NCI-H446 (cell line): ENCODE measurements around the gene S100PBP.

Experiments used
- DNase-seq, 2 experiments: peaks; one replicate each; lab custom pipeline; 2025; lab: John Stamatoyannopoulos, UW

The S100PBP gene

DNA sequence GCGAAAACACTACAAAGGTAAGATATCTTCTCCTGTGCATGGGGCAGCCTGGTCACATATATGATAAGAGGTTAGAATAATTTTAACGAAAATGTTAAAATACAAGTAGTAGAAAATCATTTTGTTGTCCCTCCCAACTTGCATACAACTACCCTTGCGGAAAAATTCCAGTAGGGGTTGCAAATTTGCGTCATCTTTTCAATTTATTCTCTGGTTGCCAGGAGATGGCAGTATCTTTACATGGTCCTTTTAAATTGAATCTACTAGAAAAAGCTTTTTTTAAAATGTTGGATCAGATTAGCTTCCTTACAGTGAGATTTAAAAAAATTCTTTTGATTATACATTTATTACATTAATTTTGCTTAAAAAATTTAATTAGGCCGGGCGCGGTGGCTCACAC lies 10.9 kb downstream of the S100PBP start:
- DNase-seq: no peak

DNA sequence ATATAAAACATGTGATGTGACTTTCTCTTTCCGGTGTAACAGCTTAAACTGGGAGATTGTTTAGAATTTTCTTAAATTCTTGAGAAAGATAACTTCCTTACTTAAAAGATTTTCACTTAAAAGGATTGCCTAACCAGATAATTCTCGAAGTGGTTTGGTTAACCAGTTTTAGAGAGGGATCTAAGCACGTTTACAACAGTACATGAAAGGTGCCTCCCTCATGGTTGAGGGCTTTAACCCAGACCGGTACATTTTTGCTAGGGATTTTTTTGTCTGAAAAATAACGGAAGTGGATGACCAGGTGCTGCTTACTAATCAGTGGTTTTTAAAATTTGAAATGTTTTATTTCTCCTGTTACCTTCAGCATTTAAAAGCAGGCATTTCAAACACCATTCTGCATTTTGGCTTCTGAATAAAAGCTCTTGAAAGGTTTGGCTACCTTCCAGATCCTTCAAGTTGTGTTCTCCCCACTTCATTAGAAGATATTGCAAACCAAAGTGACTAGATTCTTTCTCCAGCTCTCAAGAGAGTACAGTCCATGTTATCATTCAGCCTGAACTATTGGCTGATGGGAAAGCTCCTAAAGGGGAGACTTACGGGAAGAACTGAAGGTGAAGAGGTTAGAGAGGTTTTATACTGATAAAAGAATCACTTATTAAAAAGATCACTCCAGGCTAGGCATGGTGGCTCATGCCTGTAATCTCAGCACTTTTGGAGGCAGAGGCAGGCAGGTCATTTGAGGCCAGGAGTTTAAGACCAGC lies 12.8 kb downstream of the S100PBP start:
- DNase-seq: no peak

DNA sequence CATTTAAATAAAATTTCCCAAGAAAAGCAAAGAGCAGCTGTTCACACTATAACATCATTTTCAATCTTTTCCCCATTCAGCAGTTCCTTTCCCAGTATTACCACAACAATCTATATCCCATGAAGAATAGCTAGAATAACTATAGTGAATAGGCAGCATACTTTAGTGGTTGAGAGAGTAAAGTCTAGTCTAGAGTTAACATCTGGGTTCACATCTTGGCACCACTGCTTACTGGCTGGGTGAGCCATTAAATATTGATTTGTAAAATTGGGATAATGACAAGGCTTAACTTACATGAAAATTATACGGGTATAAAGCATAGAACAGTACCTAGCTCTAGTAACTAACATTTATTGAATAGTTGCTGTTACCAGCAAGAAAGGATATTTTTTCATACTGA lies 14.4 kb downstream of the S100PBP start:
- no peak for DNase-seq

DNA sequence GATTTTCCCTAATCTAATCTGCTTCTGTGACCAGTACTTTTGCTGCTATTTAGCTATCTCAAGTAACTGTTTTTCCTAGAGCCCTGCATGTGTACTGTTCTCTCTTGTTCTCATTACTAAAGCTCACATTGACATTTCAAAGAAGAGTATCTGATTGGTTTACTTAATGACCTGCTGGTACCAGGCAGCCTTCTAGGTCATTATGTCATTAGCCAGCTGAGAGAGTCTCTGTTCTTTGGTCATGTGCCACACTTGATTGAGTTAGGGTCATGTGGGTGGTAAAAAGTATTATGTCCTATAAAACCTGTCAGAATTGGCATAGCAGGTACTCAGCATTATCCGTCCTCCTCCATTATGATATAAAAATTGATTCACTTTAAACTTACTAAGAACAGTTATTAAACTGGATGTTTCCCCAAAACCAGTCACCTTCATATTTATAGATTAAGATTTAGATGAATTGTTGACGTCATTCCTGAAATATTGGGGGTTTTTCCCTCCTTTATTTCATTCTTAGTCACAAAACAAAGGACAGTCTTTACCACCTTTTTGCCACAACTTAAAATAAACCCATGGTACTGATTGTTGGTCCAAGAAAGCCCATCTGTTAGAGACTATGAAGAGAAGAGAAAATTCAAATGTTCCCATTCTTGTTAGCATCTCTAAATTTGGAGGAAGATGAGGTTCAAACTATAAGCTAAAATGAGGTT lies 31.1 kb downstream of the S100PBP start:
- DNase-seq: no peak

DNA sequence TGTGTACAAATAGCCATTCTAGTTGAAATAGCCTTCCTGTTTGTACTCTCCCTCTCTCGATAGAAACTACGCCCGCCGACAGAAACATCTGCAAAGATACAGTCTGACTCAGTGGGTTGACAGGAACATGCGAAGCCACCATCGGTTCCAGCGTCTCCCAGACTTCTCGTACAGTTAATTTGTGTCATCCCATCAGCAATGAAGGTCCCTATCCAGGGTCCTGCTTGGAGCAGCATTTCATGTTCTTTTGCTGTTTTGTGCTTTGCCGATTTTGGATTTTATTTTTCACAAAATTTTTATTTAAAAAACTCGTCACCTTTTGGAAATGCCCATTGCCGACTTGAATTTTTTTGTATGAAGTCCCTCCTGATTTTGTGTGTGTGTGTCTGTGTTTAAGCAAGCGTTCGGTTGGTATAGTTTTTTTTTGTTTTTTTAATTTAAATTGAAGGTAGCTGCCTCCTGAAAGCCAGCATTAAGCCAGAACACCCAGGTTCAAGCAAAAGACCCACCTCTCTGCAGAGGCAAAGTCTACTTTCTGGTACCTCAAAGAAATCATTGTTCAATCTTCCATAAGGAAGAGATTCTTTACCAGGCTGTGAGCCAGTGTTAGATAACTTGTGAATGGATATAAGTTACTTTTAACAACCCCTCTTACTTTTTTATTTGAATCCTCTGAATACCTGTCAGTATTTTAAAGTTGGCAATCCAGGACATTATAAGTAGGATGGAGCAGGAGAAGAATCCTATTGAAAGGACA lies 38.6 kb downstream of the S100PBP start:
- DNase-seq: no peak

DNA sequence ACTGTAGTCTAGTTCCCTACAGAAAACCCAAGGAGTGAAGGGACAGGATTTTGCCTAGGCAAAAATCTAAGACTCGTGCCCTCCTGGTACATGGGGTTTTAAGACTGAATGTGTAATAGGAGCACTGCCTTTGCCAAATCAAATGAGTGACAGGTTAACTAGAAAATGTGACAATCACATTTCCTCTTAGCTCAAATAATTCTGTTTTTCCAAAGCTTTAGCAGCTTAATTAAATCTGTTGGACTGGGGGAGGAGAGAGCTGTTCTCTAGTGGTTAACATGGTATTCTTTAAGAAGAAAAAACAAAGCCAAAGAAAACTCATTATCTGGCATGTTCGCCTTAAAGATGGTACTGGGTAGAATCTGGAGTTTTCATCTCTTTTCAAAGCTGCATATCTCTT lies 40.7 kb downstream of the S100PBP start:
- no peak for DNase-seq

DNA sequence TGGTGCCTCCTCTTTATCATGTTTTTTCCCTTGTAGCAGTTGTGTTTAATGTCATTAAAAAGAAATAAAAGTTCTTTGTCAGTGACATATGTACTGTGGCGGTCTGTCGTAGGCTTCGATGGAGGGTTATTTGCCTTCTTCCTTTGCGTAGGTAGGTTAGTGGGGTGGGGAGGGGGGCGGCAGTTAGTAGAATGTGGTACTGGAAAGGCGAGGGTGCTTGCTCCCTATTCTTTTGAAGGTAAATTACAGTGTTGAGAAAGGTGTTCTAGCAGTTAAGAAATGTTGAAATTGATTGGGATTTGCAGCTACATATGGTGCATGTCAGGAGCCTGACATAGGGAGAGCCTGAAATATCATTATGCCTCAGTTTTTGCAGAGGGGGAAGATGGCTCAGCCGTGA lies 41.3 kb downstream of the S100PBP start:
- DNase-seq: no peak

DNA sequence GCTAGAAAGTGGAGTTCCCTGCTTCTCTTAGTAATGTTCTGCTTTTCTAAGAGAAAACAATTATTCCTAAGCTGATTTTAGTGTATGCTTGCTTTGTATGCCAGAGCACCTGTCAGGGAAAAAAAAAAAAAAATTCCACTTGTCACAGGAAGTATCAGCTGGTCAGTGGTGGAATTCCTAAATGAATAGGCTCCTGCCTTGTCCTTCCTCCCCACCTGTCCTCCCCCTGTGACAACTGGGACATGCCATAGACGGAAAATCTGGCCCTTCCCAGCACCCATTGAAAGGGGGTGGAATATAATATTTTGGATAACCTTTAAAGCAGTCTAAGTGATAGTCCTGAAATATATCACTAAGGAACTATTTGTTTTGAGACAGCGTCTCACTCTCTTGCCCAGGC lies 42.5 kb downstream of the S100PBP start:
- DNase-seq: no peak

DNA sequence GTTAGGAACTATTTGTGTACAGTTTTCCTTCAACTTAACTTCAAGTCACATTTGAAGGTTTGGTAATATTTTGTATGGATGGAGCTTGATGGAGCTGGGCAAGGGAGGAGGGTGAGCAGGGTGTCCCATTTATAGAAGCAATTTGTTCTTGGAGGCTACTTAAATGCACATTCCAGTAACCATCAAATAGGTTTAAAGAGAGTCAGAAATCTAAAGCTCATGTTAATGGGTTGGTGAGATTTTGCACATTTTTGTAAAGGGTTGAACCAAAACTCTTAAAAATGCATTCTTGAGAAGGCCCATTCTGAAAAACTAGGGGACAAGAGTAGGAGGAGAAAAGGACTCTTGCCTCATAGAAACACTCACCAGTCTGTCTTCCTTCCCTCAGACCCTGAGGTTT lies 43.1 kb downstream of the S100PBP start:
- no peak for DNase-seq

DNA sequence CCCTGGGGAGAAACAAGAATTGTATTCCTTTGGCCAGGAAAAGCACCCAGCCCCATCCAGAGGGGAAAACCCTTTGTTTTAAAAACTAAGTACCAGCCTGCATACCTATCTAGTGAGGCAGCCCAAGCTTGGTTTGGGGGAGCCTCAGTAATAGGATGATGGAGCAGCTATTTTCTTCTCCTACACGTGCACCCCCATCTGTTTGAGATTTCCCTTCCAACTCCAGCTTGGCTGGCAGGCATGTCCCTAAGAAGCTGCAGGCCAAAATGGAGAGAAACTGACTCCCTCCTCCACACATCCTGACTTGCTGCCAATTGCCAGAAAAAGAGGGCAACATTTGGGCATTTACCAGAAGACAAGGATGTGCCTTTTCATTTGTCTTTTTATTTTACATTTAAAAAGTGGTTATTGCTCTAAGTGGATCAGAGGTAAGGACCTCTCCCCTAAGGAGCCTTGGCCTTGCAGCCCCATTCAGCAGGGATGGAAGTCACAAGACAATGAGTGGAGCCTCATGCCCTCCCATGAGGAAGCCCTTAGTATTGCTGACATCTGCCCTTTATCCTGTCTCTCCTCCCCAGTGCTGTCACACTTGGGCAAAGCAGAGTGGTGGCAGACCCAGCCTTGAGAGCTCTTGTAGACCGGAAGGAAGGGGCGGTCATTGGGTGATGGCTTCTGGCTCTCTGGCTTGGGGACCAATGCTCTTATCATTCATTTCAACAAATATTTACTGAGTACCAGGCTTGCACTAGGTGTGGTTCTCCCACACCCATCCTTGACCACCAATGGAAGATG lies 44.6 kb downstream of the S100PBP start:
- peak; percentile 32 to 81 for DNase-seq

DNA sequence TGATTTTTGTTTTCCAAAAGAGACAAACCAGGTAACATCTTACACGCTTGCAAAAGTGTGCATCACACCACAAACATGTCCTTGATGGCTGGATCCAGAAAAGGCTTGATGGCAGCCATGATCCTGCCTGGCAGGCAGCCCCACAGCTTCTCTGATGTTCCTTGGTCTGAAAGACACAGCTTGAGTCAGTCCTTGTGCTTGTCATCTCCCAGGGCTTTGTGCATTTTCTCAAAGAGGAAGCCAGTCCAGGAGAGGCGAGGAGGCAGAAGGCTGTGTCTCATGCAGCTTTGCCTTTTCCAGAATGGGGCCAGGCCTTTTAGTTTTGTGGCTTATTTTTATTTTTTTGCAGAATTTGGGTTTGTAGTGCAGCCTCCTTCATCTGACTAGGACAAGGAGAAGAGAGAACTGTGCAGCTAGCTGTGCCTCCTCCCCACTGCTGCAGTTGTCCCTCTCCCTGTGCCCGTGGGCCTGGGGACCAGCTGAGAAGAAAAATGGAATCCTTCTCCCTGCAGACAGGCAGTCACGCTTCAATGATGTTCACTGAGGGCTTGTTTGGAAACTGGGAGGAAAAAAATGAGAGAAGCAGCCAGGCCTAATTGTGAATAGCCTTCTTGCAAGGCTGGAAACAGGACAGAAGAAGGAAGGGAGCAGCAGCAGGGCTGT lies 45.9 kb downstream of the S100PBP start:
- peak in 1 of 2 experiments; percentile 42 for DNase-seq

DNA sequence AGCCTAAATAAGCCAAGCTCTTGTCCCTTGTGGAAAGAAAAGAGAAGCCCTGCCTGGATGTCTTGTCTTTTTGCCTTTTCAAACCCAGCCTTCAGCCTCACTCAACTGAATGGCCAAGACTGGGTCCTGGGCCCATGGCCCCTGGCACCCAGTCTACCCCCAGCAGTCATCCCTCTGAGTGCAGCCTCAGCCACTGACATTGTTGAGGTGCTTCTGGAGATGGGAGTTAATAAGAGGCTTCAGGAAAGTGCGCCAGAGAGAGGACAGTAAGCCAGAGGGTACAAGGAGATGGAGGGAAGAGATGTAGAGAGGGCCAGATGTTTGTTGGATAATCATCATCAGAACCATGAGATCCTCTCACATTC lies 46.4 kb downstream of the S100PBP start:
- no peak for DNase-seq

DNA sequence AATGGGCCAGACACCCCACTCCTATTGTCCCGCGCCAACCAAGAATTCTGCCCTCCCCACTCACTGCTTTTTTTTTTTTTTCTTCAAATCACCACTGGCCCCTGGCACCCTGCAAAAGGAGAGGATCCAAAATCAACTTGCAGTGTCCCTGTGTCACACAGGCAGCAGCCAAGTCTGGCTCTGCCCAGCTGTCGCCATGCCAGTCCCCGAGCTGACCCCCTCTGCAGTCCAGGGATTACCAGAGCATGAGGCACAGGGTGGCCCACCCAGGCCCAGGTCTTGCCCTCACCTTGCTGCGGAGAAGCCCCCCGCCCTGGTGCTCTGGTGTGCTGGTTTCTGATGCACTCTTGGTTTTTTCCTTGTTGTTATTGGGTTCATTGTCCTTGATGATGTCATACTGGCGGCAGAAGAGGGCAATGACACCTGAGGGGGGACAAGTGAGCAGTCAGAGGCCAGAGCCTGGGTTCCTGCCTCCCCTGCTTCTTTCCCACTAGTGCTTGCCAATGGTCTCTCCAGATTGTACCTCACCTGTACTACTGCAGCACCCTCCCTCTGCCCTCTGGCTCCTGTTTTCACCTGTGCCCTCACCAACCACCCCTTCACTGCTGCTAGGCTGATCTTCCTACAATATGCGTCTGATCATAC lies 47.0 kb downstream of the S100PBP start:
- no peak for DNase-seq

DNA sequence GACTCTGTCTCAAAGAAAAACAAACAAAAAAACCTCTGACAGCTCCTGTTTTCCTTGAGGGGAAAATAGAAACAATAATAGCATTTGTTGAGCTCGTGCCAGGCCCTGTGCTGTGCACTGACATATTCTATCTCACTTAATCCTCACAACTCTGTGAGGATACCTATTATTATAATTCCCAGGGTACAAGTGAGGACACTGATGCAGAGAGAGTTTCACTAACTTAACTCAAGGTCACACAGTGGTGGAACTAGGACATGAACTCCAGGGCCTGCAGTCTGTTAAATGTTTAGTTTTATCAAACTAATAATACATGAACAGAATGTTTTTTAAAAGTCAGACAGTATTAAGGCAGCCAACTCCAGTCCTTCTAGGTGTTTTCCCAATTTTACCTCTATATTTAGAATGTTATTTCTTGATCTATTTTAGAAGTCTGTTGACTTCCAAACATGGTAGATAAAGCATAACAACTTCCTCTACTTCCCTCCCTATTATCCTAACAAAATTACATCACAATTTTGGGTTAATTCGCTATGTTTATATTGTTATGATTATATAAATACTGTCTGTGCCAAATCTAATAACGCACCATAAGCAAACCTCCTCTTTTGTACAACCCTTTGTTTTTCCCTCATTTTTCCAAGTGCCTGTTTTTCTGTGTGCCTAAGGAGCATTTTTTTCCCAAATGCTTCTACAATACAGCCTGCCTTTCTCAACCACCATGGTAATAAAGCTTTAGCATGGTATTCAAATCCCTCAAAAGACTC lies 48.4 kb downstream of the S100PBP start:
- no peak for DNase-seq

DNA sequence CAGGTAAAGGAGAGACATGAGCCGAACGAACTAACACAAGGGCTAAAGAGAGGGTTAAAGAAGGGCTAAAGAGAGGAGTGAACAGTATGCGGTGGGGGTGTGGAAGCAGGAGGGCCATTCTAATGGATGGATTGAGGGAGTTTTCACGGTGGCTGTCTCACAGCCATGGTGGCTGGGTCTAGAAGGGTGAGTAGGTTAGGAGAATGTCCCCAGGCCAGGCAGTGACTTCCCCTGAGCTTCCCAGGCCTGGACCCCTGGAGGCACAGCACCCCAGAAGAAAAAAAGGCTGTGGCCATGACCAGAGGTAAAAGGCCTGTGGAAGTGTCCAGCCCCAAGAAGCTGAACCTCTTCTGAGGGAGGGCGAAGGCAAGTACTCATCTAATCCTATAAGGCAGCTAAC lies 49.7 kb downstream of the S100PBP start:
- no peak for DNase-seq

DNA sequence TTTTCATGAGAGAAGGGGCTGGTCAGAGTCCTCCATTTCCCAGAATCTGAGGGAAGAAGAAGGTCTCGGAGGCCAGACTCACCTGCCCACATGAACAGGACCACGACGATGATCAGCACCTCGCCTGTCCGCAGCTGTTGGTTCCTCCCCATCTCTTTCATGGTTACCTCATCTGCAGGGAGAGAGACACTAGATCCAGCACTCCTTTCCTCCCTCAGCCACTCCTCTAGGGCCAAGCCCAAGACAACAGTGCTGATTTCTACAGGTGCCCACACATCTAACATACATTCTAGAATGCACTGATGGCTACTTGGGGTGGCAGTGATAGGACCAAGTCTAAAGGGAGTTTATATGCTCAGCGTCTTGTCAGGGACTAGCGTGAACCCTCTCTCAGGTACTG lies 50.2 kb downstream of the S100PBP start:
- DNase-seq: no peak

DNA sequence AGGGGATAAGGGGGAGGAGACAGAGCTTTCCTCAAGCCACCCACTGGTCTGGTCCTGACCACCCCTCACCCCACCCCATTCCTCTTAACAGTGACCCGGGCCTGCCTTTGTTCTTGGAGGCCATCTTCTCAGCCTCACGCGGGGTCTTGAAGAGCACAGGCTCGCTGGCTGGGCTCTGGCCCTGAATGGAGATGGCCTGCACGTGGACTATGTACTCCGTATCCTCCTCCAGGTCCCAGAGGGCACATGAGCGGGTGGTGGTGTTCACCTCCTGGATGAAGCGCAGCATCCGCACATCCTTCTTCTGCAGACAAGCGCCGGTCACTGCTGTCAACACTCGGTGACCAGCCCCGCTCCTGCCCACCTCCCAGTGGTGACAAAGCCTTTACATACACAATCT lies 50.6 kb downstream of the S100PBP start:
- no peak for DNase-seq

DNA sequence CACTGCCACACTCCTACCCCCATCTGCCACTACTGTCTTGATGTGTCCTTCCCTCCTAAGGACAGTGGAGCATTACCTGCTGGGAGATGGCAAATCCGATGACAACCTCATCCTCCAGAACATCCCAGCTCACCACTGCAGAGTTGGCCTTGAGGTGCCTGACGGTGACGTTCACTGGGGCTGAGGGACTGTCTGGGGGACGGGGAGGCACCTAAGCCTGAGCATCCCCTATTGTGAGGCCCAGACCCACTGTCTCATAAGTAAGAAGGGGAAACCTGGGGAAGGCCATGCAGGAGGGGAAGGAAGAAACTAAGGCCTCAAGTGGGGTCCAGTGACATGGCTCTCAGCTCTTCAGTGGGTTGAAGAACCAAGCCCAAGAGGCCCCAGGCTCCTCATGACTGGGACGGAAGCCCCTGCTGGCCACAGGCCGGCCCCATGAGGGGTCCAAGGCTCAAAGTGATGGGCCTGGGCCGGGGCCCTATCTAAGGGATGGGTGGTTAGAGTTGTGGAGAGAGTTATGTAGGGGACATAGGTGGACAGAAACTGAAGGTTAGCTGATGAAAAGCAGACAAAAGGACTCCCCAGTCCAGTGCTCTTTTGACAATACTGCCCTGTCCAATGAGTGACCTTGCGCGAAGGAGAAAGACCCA lies 51.5 kb downstream of the S100PBP start:
- DNase-seq: no peak

DNA sequence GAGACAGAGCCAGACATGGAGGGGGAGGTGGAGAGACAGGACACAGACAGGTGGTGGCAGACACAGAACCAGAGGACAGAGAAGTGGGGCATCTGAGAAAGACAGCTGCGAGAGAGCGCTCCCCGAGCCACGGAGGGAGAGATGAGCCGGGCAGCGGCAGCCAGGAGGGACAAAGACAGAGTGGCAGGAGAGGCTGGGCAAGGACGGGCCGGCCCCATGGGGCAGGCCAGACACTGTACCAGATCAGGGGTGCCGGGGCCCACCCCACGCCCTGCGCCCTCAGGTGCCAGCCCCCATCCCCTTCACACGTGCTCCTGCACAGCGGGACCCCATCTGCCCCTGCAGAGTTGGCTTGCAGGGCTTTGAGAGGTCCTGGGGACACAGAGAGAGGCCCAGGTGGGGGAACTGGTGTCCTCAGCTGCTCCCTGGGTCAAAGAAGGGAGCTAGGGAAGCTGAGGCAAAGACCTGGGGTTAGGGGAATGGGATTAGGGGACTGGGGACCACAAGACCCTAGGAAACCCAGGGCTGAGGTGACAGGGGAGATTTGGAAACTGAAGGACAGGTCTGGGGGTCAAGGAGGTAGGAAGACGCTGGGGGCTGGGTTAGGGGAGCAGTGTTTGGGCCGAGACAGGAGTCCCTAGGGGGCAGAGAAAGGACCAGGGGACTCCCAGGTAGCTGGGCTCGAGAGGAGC lies 52.6 kb downstream of the S100PBP start:
- DNase-seq: no peak
